Prostate gland (tissue), 2 donors: ENCODE measurements around the gene GEMIN4. TPM values are rescaled to one million over a fixed set of nuclear protein-coding genes. Genes with fewer than 3 reads are reported as not detected.
A peak's percentile ranks its signal among the peaks of the same experiment; 100 is the strongest.

Experiments
- DNase-seq: peaks from one replicate; pipeline ENCODE4 v3.0.0-alpha.2; 2019; ENCODE audit warnings: low spot score
- H3K27ac ChIP-seq, 2 donors: fragments of 200-600 bp; sonication (generic); 2 replicates each; pipeline ENCODE4 v1.5.1; 2017 to 2019
- H3K27me3 ChIP-seq: fragments of 200-600 bp; sonication (generic); replicated peaks from 2 replicates; pipeline ENCODE4 v1.5.1; 2019; ENCODE audit not compliant: insufficient read depth
- H3K36me3 ChIP-seq, 2 donors: fragments of 200-600 bp; sonication (generic); 1 replicate in 1 of 2; 2 replicates in 1 of 2; pipeline versions ENCODE4 v1.5.1 to v1.8.1; 2017 to 2019
- H3K4me1 ChIP-seq: fragments of 200-600 bp; sonication (generic); replicated peaks from 2 replicates; pipeline ENCODE4 v1.5.1; 2019
- H3K4me3 ChIP-seq, 2 donors: fragments of 200-600 bp; sonication (generic); 2 replicates each; pipeline ENCODE4 v1.5.1; 2017 to 2019
- H3K9me3 ChIP-seq: fragments of 200-600 bp; sonication (generic); 2 replicates; pipeline ENCODE4 v1.5.1; 2017
- CTCF ChIP-seq, 4 experiments: fragments of 200-600 bp in 2 of 4; fragments of 450-650 bp in 2 of 4; sonication (generic) in 2 of 4; IDR thresholded peaks; 1 replicate in 3 of 4; 2 replicates in 1 of 4; pipeline ENCODE4 v1.5.1; 2016 to 2019; ENCODE audit warnings: antibody characterized with exemption in 4 of 4, mild to moderate bottlenecking in 2 of 4, moderate library complexity in 2 of 4
- POLR2A ChIP-seq: fragments of 450-650 bp; IDR thresholded peaks from one replicate; pipeline ENCODE4 v1.6.1; 2016; ENCODE audit warnings: antibody characterized with exemption, mild to moderate bottlenecking
- POLR2AphosphoS5 ChIP-seq: sonication (generic); formaldehyde crosslinking; IDR thresholded peaks from one replicate; pipeline ENCODE4 v1.6.1; 2017; ENCODE audit warnings: antibody characterized with exemption
- WGBS: methylation state at CpG from one replicate; pipeline ENCODE4 v1.1.5; 2018; 5-methylcytosine and 5-hydroxymethylcytosine counted together
- intact Hi-C: fragments of 100-400 bp; cut with DNase I; formaldehyde crosslinking; loops from one replicate; pipeline ENCODE4 v1.14.2; 2022
- total RNA-seq, 2 donors: library from RNA; depleted of rRNA; stranded (reverse); fragments of >200 nt; gene quantifications; one replicate each; pipeline ENCODE4 v1.1.0, GENCODE V29; 2016

The GEMIN4 gene
- total RNA-seq, 2 donors from 2014 or later, result 27.9 to 33.1 TPM

- Histone ChIP-seq H3K4me3 (no peak overlapping the region), H3K36me3 (peaks cover 0 to 3% of the 10 kb centered on the region in 2 donors), H3K27me3 (no peaks in the 10 kb centered on the region), H3K4me1 (no peaks in the 10 kb centered on the region), H3K9me3 (no peaks in the 10 kb centered on the region), H3K27ac (no peak overlapping the region)
- no peak for DNase-seq
- intact Hi-C loops, result no loop called here
- WGBS, result 86% methylated on average over 18 of the region's 18 CpGs
- TF ChIP-seq POLR2A, result no peak
- no peak for TF ChIP-seq CTCF (IDR thresholded peaks at IDR 0.05)
- no peak for TF ChIP-seq POLR2AphosphoS5
These were observed 11.6 kb downstream of the GEMIN4 start for GRCh38 chr17:740240-741017.

- DNase-seq, result no peak
- H3K27ac ChIP-seq, result no peak overlapping the region
- H3K4me3 ChIP-seq, result no peak overlapping the region
- 63% methylated on average over 13 of the region's 13 CpGs for WGBS
- H3K36me3 ChIP-seq, result no peaks in the 10 kb centered on the region
- intact Hi-C loops, result loop anchor here (10.0 kb wide), 1 partner anchor 247 kb away; no protein-coding TSS in a partner anchor
- TF ChIP-seq POLR2A, result no peak
- TF ChIP-seq POLR2AphosphoS5, result no peak
- no peak for TF ChIP-seq CTCF (IDR thresholded peaks at IDR 0.05)
- no peaks in the 10 kb centered on the region for H3K9me3 ChIP-seq
- no peaks in the 10 kb centered on the region for H3K4me1 ChIP-seq
- no peaks in the 10 kb centered on the region for H3K27me3 ChIP-seq
These were observed 14.4 kb downstream of the GEMIN4 start for GRCh38 chr17:737561-738113.

- H3K4me1 ChIP-seq, result peaks cover 4% of the 10 kb centered on the region
- peak overlapping the region in 1 of 2 donors; percentile 80 for H3K4me3 ChIP-seq
- TF ChIP-seq POLR2A, result no peak
- no peak for TF ChIP-seq POLR2AphosphoS5
- TF ChIP-seq CTCF (IDR thresholded peaks at IDR 0.05), result no peak
- H3K27me3 ChIP-seq, result no peaks in the 10 kb centered on the region
- intact Hi-C loops, result loop anchor here (10.0 kb wide), 1 partner anchor 251 kb away; no protein-coding TSS in a partner anchor
- WGBS, result 59% methylated on average over 10 of the region's 10 CpGs
- H3K27ac ChIP-seq, result no peak overlapping the region
- no peak for DNase-seq
- no peaks in the 10 kb centered on the region for H3K36me3 ChIP-seq
- H3K9me3 ChIP-seq, result no peaks in the 10 kb centered on the region
These were observed 18.3 kb downstream of the GEMIN4 start for GRCh38 chr17:733743-734142.

GRCh38 chr17:732902-733720, 19.0 kb downstream of the GEMIN4 start:
- H3K27me3 ChIP-seq, result no peaks in the 10 kb centered on the region
- intact Hi-C loops, result loop anchor here (10.0 kb wide), 1 partner anchor 252 kb away; no protein-coding TSS in a partner anchor
- no peaks in the 10 kb centered on the region for H3K36me3 ChIP-seq
- 5% methylated on average over 25 of the region's 57 CpGs for WGBS
- peak overlapping the region; percentile 75 to 80 for H3K4me3 ChIP-seq
- H3K27ac ChIP-seq, result peak overlapping the region; percentile 88 to 92
- no peaks in the 10 kb centered on the region for H3K9me3 ChIP-seq
- DNase-seq, result peak; percentile 48
- peaks cover 4% of the 10 kb centered on the region for H3K4me1 ChIP-seq
- no peak for TF ChIP-seq POLR2A
- TF ChIP-seq POLR2AphosphoS5, result peak; percentile 22
